Measurements from ENCODE around the gene AVPR2.

Gene AVPR2

GRCh38 chrX:153885968-153886903 is 18.2 kb upstream of the AVPR2 start, which contains the start of gene L1CAM:
Gene L1CAM (minus strand): TSS chrX:153886173. CDS start chrX:153875836, 10,337 bp downstream.
- DNase-seq (ENCODE audit: low read depth), result no peak

GRCh38 chrX:153886915-153887314 is 17.6 kb upstream of the AVPR2 start:
- DNase-seq (ENCODE audit: low read depth), result no peak

GRCh38 chrX:153887385-153887784 is 17.1 kb upstream of the AVPR2 start:
- DNase-seq (ENCODE audit: low read depth), result no peak

GRCh38 chrX:153888344-153888743 is 16.1 kb upstream of the AVPR2 start:
- no peak for DNase-seq (ENCODE audit: low read depth)

- no peak for DNase-seq (ENCODE audit: low read depth)
Measured at GRCh38 chrX:153889123-153889522, 15.3 kb upstream of the AVPR2 start.

GRCh38 chrX:153897899-153898298 is 6.6 kb upstream of the AVPR2 start:
- DNase-seq (ENCODE audit: low read depth), result no peak

- DNase-seq (ENCODE audit: low read depth), result no peak
Measured at GRCh38 chrX:153900831-153901752, 3.4 kb upstream of the AVPR2 start.

GRCh38 chrX:153901753-153902140 is 2.7 kb upstream of the AVPR2 start:
- no peak for DNase-seq (ENCODE audit: low read depth)

GRCh38 chrX:153902385-153902784 is 2.1 kb upstream of the AVPR2 start:
- no peak for DNase-seq (ENCODE audit: low read depth)

GRCh38 chrX:153903238-153903980 is 1.1 kb upstream of the AVPR2 start:
- no peak for DNase-seq (ENCODE audit: low read depth)

GRCh38 chrX:153905481-153906095 is 1.1 kb downstream of the AVPR2 start:
- DNase-seq (ENCODE audit: low read depth), result no peak

GRCh38 chrX:153906126-153906917 is 1.8 kb downstream of the AVPR2 start:
- DNase-seq (ENCODE audit: low read depth), result no peak

GRCh38 chrX:153907456-153907855 is 3.0 kb downstream of the AVPR2 start:
- DNase-seq (ENCODE audit: low read depth), result no peak

GRCh38 chrX:153908219-153908860 is 3.9 kb downstream of the AVPR2 start:
- DNase-seq (ENCODE audit: low read depth), result no peak

GRCh38 chrX:153909024-153909979 is 4.8 kb downstream of the AVPR2 start:
- DNase-seq (ENCODE audit: low read depth), result no peak

GRCh38 chrX:153909980-153910360 is 5.5 kb downstream of the AVPR2 start:
- DNase-seq (ENCODE audit: low read depth), result no peak

- DNase-seq (ENCODE audit: low read depth), result no peak
Measured at GRCh38 chrX:153910446-153910845, 6.0 kb downstream of the AVPR2 start.

GRCh38 chrX:153911798-153912197 is 7.3 kb downstream of the AVPR2 start:
- no peak for DNase-seq (ENCODE audit: low read depth)

- DNase-seq (ENCODE audit: low read depth), result no peak
Measured at GRCh38 chrX:153913211-153913610, 8.7 kb downstream of the AVPR2 start.

Data from stimulated activated CD8-positive, alpha-beta memory T cell treated with anti-CD3 and anti-CD28 coated beads, Interleukin-15, amount 100 ng/mL, for 24 hours (primary cell).